Esophagus muscularis mucosa (tissue), 4 donors: ENCODE data around the gene GPX1. TPM values are rescaled to one million over a fixed set of nuclear protein-coding genes. Genes with fewer than 3 reads are reported as not detected.
"Not testable (repeated sequence)": the region's sequence is repeated elsewhere in the genome, so short reads cannot be mapped to it uniquely, and the experiment has no call there.

Source experiments
- DNase-seq: peaks from one replicate; pipeline ENCODE4 v3.0.0-alpha.2; 2017; ENCODE audit errors: extremely low spot score
- H3K27ac ChIP-seq, 4 donors: fragments of 200-600 bp; sonication (generic); replicated peaks in 1 of 4; 1 replicate in 3 of 4; 2 replicates in 1 of 4; pipeline ENCODE4 v1.5.1; 2016 to 2019; ENCODE audit warnings: mild to moderate bottlenecking in 1 of 4
- H3K27me3 ChIP-seq, 4 donors: fragments of 200-600 bp; sonication (generic); one replicate each; pipeline versions ENCODE4 v1.5.1 to v1.6.0; 2016 to 2019
- H3K36me3 ChIP-seq, 4 donors: fragments of 200-600 bp; sonication (generic); one replicate each; pipeline ENCODE4 v1.5.1; 2016 to 2019
- H3K4me1 ChIP-seq, 4 donors: fragments of 200-600 bp; sonication (generic); one replicate each; pipeline ENCODE4 v1.5.1; 2016 to 2019
- H3K4me3 ChIP-seq, 4 donors: fragments of 200-600 bp; sonication (generic); 1 replicate in 2 of 4; 2 replicates in 2 of 4; pipeline ENCODE4 v1.5.1; 2016 to 2019; ENCODE audit warnings: mild to moderate bottlenecking in 4 of 4, moderate library complexity in 1 of 4
- H3K9me3 ChIP-seq, 4 donors: fragments of 200-600 bp; sonication (generic); 1 replicate in 3 of 4; 2 replicates in 1 of 4; pipeline ENCODE4 v1.5.1; 2016 to 2019
- EP300 ChIP-seq: sonication (generic); formaldehyde crosslinking; IDR thresholded peaks from one replicate; pipeline ENCODE4 v1.6.1; 2017; ENCODE audit warnings: antibody characterized with exemption
- POLR2A ChIP-seq: fragments of 450-650 bp; IDR thresholded peaks from one replicate; pipeline ENCODE4 v1.6.1; 2017; ENCODE audit warnings: antibody characterized with exemption, moderate library complexity, mild to moderate bottlenecking, low read depth
- POLR2AphosphoS5 ChIP-seq, 2 donors: sonication (generic); formaldehyde crosslinking; IDR thresholded peaks; one replicate each; pipeline ENCODE4 v1.6.1; 2017; ENCODE audit warnings: antibody characterized with exemption in 2 of 2
- whole genome bisulfite sequencing: methylation state at CpG from one replicate; pipeline ENCODE4 v1.1.5; 2018; 5-methylcytosine and 5-hydroxymethylcytosine counted together
- intact Hi-C: fragments of 100-400 bp; cut with DNase I; formaldehyde crosslinking; loops from one replicate; pipeline ENCODE4 v1.15.1; 2023
- total RNA-seq, 4 donors: library from RNA; depleted of rRNA; stranded (reverse); fragments of >200 nt; gene quantifications; one replicate each; pipeline versions ENCODE4 v1.1.0 to v1.2.1, GENCODE V29; 2016
- TF ChIP-seq, protein P1 (sequence below), 3 experiments: fragments of 200-600 bp in 2 of 3; fragments of 450-650 bp in 1 of 3; sonication (generic) in 2 of 3; IDR thresholded peaks; one replicate each; pipeline ENCODE4 v1.5.1; 2017 to 2019; ENCODE audit warnings: antibody characterized with exemption in 3 of 3, mild to moderate bottlenecking in 2 of 3, moderate library complexity in 1 of 3

The GPX1 gene
- total RNA-seq, 4 donors from 2014 or later, result 154 to 295 (median 226) TPM

DNA sequence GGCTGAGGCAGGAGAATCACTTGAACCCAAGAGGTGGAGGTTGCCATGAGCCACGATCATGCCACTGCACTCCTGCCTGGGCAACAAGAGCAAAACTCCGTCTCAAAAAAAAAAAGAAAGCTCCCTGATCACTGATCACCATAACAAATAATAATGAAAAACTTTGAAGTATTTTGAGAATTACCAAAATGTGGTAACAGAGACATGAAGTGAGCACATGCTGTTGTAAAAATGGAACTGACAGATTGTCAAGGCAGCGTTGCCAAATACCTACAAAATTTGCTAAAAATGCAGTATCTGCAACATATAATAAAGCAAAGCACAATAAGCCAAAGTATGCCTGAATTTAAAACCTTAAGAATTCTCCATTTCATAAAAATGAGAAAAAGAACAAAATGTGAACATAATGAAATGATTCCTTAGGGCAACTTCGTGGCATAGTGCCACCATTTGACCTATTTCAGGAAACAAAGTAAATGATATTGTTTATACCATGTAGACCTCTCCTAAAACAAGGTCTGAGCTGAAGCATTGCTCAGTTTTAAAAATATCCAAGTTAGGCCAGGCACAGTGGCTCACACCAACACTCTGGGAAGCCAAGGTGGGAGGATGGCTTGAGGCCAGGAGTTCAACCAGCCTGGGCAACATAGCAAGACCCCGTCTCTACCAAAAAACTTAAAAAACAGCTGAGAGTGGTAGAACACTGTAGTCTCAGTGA is 24.1 kb downstream of the GPX1 start:
- H3K4me1 ChIP-seq, result peaks cover 13 to 65% (median 60%) of the 10 kb centered on the region in 4 donors
- WGBS, result 68% methylated on average over 5 of the region's 5 CpGs
- peaks cover 29 to 82% (median 74%) of the 10 kb centered on the region in 4 donors for H3K36me3 ChIP-seq
- H3K4me3 ChIP-seq, result no peak overlapping the region
- DNase-seq, result no peak
- intact Hi-C loops, result no loop called here
- H3K27me3 ChIP-seq, result no peaks in the 10 kb centered on the region
- TF ChIP-seq, protein P1, sequence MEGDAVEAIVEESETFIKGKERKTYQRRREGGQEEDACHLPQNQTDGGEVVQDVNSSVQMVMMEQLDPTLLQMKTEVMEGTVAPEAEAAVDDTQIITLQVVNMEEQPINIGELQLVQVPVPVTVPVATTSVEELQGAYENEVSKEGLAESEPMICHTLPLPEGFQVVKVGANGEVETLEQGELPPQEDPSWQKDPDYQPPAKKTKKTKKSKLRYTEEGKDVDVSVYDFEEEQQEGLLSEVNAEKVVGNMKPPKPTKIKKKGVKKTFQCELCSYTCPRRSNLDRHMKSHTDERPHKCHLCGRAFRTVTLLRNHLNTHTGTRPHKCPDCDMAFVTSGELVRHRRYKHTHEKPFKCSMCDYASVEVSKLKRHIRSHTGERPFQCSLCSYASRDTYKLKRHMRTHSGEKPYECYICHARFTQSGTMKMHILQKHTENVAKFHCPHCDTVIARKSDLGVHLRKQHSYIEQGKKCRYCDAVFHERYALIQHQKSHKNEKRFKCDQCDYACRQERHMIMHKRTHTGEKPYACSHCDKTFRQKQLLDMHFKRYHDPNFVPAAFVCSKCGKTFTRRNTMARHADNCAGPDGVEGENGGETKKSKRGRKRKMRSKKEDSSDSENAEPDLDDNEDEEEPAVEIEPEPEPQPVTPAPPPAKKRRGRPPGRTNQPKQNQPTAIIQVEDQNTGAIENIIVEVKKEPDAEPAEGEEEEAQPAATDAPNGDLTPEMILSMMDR (IDR thresholded peaks at IDR 0.05), result no peak
- TF ChIP-seq POLR2AphosphoS5 (IDR thresholded peaks at IDR 0.05) (no peak), POLR2A (no peak), EP300 (no peak)
- H3K27ac ChIP-seq, result peak overlapping the region; percentile 53 to 72 (median 60)
- no peaks in the 10 kb centered on the region for H3K9me3 ChIP-seq

DNA sequence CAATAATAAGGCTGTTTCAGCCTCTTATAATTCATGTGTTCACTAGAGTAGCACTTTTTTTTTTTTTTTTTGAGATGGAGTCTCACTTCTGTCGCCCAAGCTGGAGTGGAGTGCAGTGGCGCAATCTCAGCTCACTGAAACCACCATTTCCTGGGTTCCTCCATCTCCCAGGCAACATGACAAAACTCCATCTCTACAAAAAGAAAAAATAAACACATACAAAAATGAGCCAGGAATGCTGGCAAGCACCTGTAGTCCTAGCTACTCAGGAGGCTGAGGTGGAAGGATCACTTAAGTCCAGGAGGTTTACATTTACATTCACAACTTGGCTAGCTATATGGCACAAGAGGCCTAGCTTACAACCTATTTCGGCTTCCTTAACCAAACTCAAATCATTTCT is 25.1 kb downstream of the GPX1 start:
- DNase-seq, result no peak
- Histone ChIP-seq H3K9me3 (no peaks in the 10 kb centered on the region), H3K27me3 (no peaks in the 10 kb centered on the region), H3K4me3 (no peak overlapping the region), H3K27ac (peak overlapping the region; percentile 53 to 72 (median 60)), H3K36me3 (peaks cover 29 to 91% (median 83%) of the 10 kb centered on the region in 4 donors), H3K4me1 (peaks cover 5 to 55% (median 51%) of the 10 kb centered on the region in 4 donors)
- TF ChIP-seq EP300 (no peak), POLR2AphosphoS5 (IDR thresholded peaks at IDR 0.05) (no peak)
- 64% methylated on average over 3 of the region's 3 CpGs for WGBS
- intact Hi-C loops, result no loop called here

DNA sequence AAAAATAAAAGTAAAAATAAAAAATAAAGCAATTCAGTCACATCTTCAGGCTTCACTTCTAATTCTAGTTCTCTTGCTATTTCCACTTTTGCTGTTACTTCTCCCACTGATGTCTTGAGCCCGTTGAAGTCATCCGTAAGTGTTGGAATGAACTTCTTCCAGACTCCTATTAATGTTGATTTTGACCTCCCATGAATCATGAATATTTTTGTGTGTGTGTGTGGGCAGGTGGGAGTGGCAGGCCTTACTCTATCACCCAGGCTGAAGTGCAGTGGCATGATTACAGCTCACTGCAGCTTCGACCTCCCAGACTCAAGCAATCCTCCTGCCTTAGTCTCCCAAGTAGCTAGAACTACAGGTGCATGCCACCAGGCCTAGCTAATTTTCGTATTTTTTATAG is 29.0 kb downstream of the GPX1 start:
- H3K9me3 ChIP-seq, result no peaks in the 10 kb centered on the region
- peaks cover 0 to 26% (median 22%) of the 10 kb centered on the region in 4 donors for H3K4me1 ChIP-seq
- intact Hi-C loops, result no loop called here
- H3K27me3 ChIP-seq, result no peaks in the 10 kb centered on the region
- DNase-seq, result no peak
- TF ChIP-seq, protein P1 (IDR thresholded peaks at IDR 0.05), result no peak
- TF ChIP-seq POLR2AphosphoS5 (IDR thresholded peaks at IDR 0.05) (no peak), POLR2A (no peak), EP300 (no peak)
- H3K36me3 ChIP-seq, result peaks cover 60 to 100% (median 95%) of the 10 kb centered on the region in 4 donors
- WGBS, result 85% methylated on average over 4 of the region's 4 CpGs
- no peak overlapping the region for H3K27ac ChIP-seq
- no peak overlapping the region for H3K4me3 ChIP-seq

DNA sequence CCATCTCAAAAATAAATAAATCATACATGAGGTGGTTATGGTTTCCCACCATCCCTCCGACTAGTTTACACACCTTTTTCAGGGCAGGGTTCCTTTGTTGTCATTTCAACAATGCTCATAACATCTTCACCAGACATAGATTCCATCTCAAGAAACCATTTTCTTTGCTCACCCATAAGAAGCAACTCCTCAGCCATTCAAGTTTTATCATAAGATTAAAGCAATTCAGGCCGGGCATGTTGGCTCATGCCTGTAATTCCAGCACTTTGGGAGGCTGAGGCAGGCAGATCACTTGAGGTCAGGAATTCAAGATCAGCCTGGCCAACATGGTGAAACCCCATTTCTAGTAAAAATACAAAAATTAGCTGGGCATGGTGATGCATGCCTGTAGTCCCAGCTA is 29.8 kb downstream of the GPX1 start:
- H3K4me3 ChIP-seq, DNase-seq, H3K9me3 ChIP-seq, H3K27ac ChIP-seq, H3K27me3 ChIP-seq, intact Hi-C loops: not testable (repeated sequence)
- H3K36me3 ChIP-seq, result peaks cover 66 to 100% (median 99%) of the 10 kb centered on the region in 4 donors
- 92% methylated on average over 2 of the region's 2 CpGs for WGBS
- peaks cover 0 to 17% (median 14%) of the 10 kb centered on the region in 4 donors for H3K4me1 ChIP-seq

DNA sequence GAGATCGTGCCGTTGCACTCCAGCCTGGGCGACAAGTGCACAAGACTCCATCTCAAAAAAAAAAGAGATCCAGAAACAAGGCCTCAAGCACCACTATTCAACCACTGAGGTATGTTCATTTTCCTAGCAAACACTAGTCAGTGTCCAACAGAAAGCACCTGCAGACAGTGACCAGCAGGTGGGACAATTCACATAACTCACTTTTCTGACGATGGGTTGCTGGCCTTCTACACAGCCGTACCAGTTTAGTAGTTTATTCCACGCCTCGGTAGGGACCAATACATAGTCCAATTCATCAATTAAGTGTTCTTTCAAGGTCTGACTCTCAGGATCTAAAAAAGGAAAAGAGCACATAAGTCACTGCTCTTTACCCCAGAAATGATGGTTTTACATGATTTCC is 30.7 kb downstream of the GPX1 start:
- intact Hi-C loops, result no loop called here
- DNase-seq, result no peak
- Histone ChIP-seq H3K9me3 (no peaks in the 10 kb centered on the region), H3K4me1 (peaks cover 0 to 9% (median 5%) of the 10 kb centered on the region in 4 donors), H3K27ac (no peak overlapping the region), H3K4me3 (no peak overlapping the region), H3K27me3 (no peaks in the 10 kb centered on the region), H3K36me3 (peaks cover 68 to 100% (median 99%) of the 10 kb centered on the region in 4 donors)
- 78% methylated on average over 7 of the region's 7 CpGs for WGBS
- no peak for TF ChIP-seq POLR2AphosphoS5 (IDR thresholded peaks at IDR 0.05)
- TF ChIP-seq, protein P1 (IDR thresholded peaks at IDR 0.05), result peak in 1 of 3 experiments; percentile 10
